ENCODE data around the gene OR5V1. TPM values are rescaled to one million over a fixed set of nuclear protein-coding genes. Genes with fewer than 3 reads are reported as not detected.
"Not testable (repeated sequence)": the region's sequence is repeated elsewhere in the genome, so short reads cannot be mapped to it uniquely, and the experiment has no call there.

OR5V1 gene
- polyA plus RNA-seq (ENCODE audit: insufficient read length): not detected

- DNase-seq: no peak
These were observed at the start of gene OR5V1 for GRCh38 chr6:29368765-29369164. OR5V1 (minus strand) TSS chr6:29368865; CDS start chr6:29356195, 12,670 bp downstream.

DNA sequence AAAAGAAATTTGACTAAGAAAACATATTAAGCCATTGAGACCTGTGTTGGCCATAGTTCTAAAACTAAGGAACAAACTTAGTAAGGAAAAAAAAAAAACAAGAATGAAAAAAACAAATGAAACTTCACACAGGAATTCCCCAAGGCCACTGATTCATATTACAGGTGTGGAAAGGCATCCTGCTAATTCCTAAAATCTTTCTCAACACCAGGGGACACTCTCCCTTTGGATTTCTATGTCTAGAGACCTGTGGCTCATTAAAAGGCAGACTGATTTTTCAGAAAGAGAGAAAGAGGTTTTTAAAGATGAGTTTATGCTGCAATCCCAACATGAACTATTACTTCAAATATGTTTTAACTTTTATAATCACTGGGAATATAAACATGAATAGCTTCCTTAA lies 45.9 kb upstream of the OR5V1 start, which contains the start of gene OR12D1:
Gene OR12D1 (plus strand): TSS at position 341 of the 400 bp plus-strand sequence.
- no peak for DNase-seq

DNA sequence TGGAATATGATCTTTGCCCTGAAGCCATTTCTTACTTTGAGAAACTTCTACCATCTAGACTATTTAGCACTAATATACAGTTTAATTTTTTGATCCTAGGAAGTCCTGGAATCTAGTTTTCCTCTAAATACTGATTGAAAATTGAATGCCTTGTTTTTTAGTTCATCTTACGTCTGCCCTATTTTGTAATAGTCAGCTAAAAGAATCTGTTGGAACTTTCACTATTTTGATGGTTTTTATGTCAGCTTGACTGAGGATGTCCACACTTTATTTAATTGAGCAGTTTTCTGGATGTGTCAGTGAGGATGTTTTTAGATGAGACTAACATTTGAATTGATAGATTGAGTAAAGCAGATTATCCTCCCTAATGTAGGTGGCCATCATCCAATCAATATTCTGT lies 35.1 kb upstream of the OR5V1 start:
- no peak for DNase-seq

- DNase-seq: no peak
These were observed 30.9 kb upstream of the OR5V1 start for GRCh38 chr6:29399525-29399924.

DNA sequence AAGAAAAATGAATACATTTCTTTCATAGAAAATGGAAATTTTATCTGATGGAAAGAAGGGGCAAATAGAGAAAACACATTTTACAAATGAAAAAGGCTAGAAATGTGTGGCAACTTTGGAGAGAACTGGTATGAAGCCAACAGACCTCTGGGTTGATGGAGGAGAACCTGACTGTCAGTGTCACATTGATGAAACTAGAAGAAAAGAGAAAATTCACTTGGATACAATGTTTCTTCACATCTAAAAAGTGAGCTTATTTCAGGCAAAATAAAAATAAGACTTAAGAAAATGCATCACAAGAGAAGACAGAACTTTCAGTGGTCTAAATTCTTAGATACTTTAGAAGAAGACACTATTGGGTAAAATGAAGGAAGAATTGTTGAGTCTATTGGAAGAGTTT lies 26.7 kb upstream of the OR5V1 start, which contains the start of gene OR12D2:
Gene OR12D2 (plus strand): TSS at position 301 of the 400 bp plus-strand sequence. CDS start 1,069 bp downstream, outside the sequence.
- no peak for DNase-seq

GRCh38 chr6:29388533-29388932 lies 19.9 kb upstream of the OR5V1 start:
- DNase-seq: no peak

DNA sequence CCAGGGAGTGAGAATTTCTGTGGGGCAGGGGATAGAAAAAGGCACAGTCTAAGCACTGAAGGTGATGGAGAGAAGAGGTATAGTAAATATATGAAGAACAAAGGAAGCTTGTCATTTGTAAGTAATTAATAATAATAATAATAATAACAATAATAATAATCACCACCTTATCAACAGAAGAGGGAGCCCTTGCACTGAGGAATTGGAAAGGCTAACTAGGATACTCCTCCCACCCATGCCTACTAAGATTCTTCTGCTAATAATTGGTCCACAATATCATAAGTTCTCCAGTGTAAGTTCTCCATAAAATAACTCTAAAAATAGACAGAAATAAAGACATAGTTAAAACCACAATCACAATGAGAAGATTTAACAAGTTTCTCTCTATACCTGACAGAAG lies 7.3 kb upstream of the OR5V1 start:
- DNase-seq: no peak

GRCh38 chr6:29375191-29375590 lies 6.5 kb upstream of the OR5V1 start, which contains the start of gene OR12D3:
OR12D3 (minus strand) TSS chr6:29375291; CDS start chr6:29375287, 4 bp downstream.
- no peak for DNase-seq

DNA sequence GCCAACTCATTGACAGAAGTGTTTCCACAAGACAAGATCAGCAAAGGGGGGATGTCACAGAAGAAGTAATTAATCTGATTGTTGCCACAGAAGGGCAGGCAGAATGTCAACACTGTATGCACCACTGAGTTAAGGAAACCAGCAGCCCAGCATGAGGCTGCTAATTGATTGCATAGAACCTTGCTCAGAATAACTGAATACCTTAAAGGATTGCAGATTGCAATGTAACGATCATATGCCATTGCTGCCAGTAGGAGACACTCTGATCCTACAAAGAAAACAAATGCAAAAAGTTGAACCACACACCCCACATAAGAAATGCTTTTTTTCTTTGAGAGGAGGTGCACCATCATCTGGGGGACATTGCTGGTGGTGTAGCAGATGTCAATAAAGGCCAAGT lies 13.1 kb downstream of the OR5V1 start:
- DNase-seq: no peak

DNA sequence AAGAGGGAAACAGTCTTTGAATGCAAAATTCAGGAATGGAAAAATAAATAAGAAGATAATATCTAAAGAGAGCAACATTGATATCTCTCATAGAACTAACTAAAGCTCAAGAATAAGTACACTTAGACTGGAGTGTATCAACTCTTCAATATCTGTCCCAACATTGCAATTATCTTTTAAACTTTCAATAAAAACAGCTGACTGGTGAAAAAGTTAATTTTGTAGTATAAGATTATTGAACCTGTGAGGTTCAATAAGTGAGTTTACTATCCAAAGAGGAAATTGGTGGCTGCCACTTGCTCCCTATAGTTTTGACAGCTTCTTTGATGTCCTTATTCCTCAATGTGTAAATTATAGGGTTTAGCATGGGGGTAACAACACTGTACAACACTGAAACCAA lies 13.7 kb downstream of the OR5V1 start:
- DNase-seq: no peak

- DNase-seq: not testable (repeated sequence)
These were observed 19.3 kb downstream of the OR5V1 start for GRCh38 chr6:29349348-29349747.

- no peak for DNase-seq
These were observed 23.3 kb downstream of the OR5V1 start for GRCh38 chr6:29345380-29345779.

- no peak for DNase-seq
These were observed 32.4 kb downstream of the OR5V1 start for GRCh38 chr6:29336269-29336668.

DNA sequence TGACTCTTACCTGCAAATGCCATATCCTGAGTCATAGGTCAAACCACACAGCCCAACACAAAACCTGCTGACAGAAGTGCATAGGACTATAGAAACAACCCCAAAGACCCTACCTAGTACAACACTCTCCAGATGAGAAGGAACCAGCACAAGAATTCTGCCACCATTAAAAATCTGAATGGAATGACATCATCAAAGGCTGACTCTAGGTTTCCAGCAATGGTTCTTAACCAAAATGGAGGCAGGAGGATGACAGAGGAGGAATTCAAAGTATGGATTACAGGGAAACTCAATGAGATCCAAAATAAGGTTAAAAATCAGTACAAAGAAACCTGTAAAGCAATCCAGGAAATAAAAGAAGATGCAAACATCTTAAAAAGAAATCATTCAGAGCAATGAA lies 36.0 kb downstream of the OR5V1 start:
- no peak for DNase-seq

- DNase-seq: no peak
These were observed 42.9 kb downstream of the OR5V1 start for GRCh38 chr6:29325777-29326176.

GRCh38 chr6:29323332-29323731 lies 45.3 kb downstream of the OR5V1 start:
- DNase-seq: not testable (repeated sequence)

- no peak for DNase-seq
These were observed 48.7 kb downstream of the OR5V1 start for GRCh38 chr6:29319931-29320330.

Other genes with a start within 250 kb of the OR5V1 start
- gene OR2J2, start 198.0 kb downstream of the OR5V1 start, polyA plus RNA-seq (ENCODE audit: insufficient read length): not detected
- gene OR14J1, start 67.2 kb downstream of the OR5V1 start, polyA plus RNA-seq (ENCODE audit: insufficient read length): 0.06 TPM
- not detected for gene OR12D3, start 6.4 kb upstream of the OR5V1 start, polyA plus RNA-seq (ENCODE audit: insufficient read length)
- gene OR12D2, start 26.8 kb upstream of the OR5V1 start, polyA plus RNA-seq (ENCODE audit: insufficient read length): not detected
- not detected for gene OR12D1, start 46.1 kb upstream of the OR5V1 start, polyA plus RNA-seq (ENCODE audit: insufficient read length)
- gene OR10C1, start 70.4 kb upstream of the OR5V1 start, polyA plus RNA-seq (ENCODE audit: insufficient read length): not detected
- gene OR11A1, start 88.2 kb upstream of the OR5V1 start, polyA plus RNA-seq (ENCODE audit: insufficient read length): not detected
- not detected for gene OR2H1, start 88.3 kb upstream of the OR5V1 start, polyA plus RNA-seq (ENCODE audit: insufficient read length)
- not detected for gene MAS1L, start 119.1 kb upstream of the OR5V1 start, polyA plus RNA-seq (ENCODE audit: insufficient read length)
- gene UBD, start 190.9 kb upstream of the OR5V1 start, polyA plus RNA-seq (ENCODE audit: insufficient read length): 0.25 TPM
- not detected for gene OR2H2, start 216.3 kb upstream of the OR5V1 start, polyA plus RNA-seq (ENCODE audit: insufficient read length)